Liver (tissue), 9 donors: ENCODE data around the gene GALNTL6. TPM values are rescaled to one million over a fixed set of nuclear protein-coding genes. Genes with fewer than 3 reads are reported as not detected.

ENCODE experiments used
- DNase-seq: peaks from one replicate; pipeline ENCODE4 v3.0.0-alpha.2; 2017; ENCODE audit warnings: low spot score
- H3K27ac ChIP-seq, 2 donors: one replicate each; pipeline ENCODE4 v1.7.0; 2013; ENCODE audit warnings: inconsistent platforms in 2 of 2, low read length in 2 of 2, control low read depth in 1 of 2, low read depth in 1 of 2, mild to moderate bottlenecking in 1 of 2
- H3K27me3 ChIP-seq, 4 donors: one replicate each; pipeline versions ENCODE4 v1.6.1 to v1.7.0; 2013; ENCODE audit warnings: low read length in 3 of 4, inconsistent platforms in 1 of 4, mild to moderate bottlenecking in 1 of 4, moderate library complexity in 1 of 4; ENCODE audit not compliant: control insufficient read depth in 4 of 4, insufficient read depth in 4 of 4
- H3K36me3 ChIP-seq, 4 donors: one replicate each; pipeline versions ENCODE4 v1.6.1 to v1.7.0; 2013; ENCODE audit warnings: low read length in 3 of 4, mild to moderate bottlenecking in 3 of 4, low read depth in 1 of 4, moderate library complexity in 1 of 4; ENCODE audit not compliant: control insufficient read depth in 4 of 4, insufficient read depth in 3 of 4
- H3K4me1 ChIP-seq, 4 donors: one replicate each; pipeline versions ENCODE4 v1.6.1 to v1.7.0; 2013; ENCODE audit warnings: low read length in 3 of 4, mild to moderate bottlenecking in 3 of 4, moderate library complexity in 1 of 4; ENCODE audit not compliant: control insufficient read depth in 4 of 4, insufficient read depth in 4 of 4
- H3K4me3 ChIP-seq, 3 donors: one replicate each; pipeline versions ENCODE4 v1.6.1 to v1.7.0; 2013; ENCODE audit warnings: low read length in 3 of 3, control low read depth in 1 of 3, low read depth in 1 of 3, mild to moderate bottlenecking in 1 of 3
- H3K9ac ChIP-seq, 2 donors: one replicate each; pipeline ENCODE4 v1.7.0; 2013; ENCODE audit warnings: low read length in 2 of 2, mild to moderate bottlenecking in 2 of 2, moderate library complexity in 2 of 2, control low read depth in 1 of 2, low read depth in 1 of 2
- H3K9me3 ChIP-seq, 4 donors: one replicate each; pipeline versions ENCODE4 v1.6.1 to v1.7.0; 2013; ENCODE audit warnings: low read length in 3 of 4; ENCODE audit not compliant: control insufficient read depth in 4 of 4
- ATF3 ChIP-seq: IDR thresholded peaks from 2 replicates; pipeline ENCODE4 v1.6.1; 2016; ENCODE audit warnings: antibody characterized with exemption
- CTCF ChIP-seq: fragments of 150-350 bp; IDR thresholded peaks from 2 replicates; pipeline ENCODE4 v1.5.1; 2017; ENCODE audit warnings: improper control_type of control experiment, low read depth, low read length; ENCODE audit not compliant: missing input control
- EGR1 ChIP-seq, 2 donors: IDR thresholded peaks; 2 replicates each; pipeline ENCODE4 v1.6.1; 2016 to 2018; ENCODE audit warnings: antibody characterized with exemption in 2 of 2, low read depth in 2 of 2
- FOXA2 ChIP-seq: IDR thresholded peaks from 2 replicates; pipeline ENCODE4 v1.6.1; 2016; ENCODE audit warnings: antibody characterized with exemption
- GABPA ChIP-seq, 2 donors: IDR thresholded peaks in 1 of 2; conservative IDR thresholded peaks in 1 of 2; 2 replicates each; pipeline ENCODE4 v1.6.1; 2016; ENCODE audit warnings: antibody characterized with exemption in 2 of 2, mild to moderate bottlenecking in 1 of 2, moderate library complexity in 1 of 2
- HNF4A ChIP-seq, 2 donors: conservative IDR thresholded peaks; 2 replicates each; pipeline ENCODE4 v1.6.1; 2016; ENCODE audit warnings: antibody characterized with exemption in 2 of 2, mild to moderate bottlenecking in 2 of 2
- HNF4G ChIP-seq: IDR thresholded peaks from 2 replicates; pipeline ENCODE4 v1.6.1; 2016; ENCODE audit warnings: antibody characterized with exemption
- JUND ChIP-seq, 2 donors: IDR thresholded peaks; 2 replicates each; pipeline ENCODE4 v1.6.1; 2016; ENCODE audit warnings: antibody characterized with exemption in 2 of 2
- NR2F2 ChIP-seq: IDR thresholded peaks from 2 replicates; pipeline ENCODE4 v1.6.1; 2016; ENCODE audit warnings: antibody characterized with exemption
- RAD21 ChIP-seq, 2 donors: IDR thresholded peaks; 2 replicates each; pipeline ENCODE4 v1.6.1; 2016; ENCODE audit warnings: antibody characterized with exemption in 2 of 2, mild to moderate bottlenecking in 2 of 2
- RXRA ChIP-seq, 2 donors: IDR thresholded peaks; 2 replicates each; pipeline ENCODE4 v1.6.1; 2017 to 2018; ENCODE audit warnings: antibody characterized with exemption in 2 of 2, mild to moderate bottlenecking in 1 of 2
- SP1 ChIP-seq: IDR thresholded peaks from 2 replicates; pipeline ENCODE4 v1.6.1; 2018; ENCODE audit warnings: antibody characterized with exemption, mild to moderate bottlenecking
- TAF1 ChIP-seq: conservative IDR thresholded peaks from 2 replicates; pipeline ENCODE4 v1.6.1; 2016; ENCODE audit warnings: antibody characterized with exemption, mild to moderate bottlenecking
- YY1 ChIP-seq: IDR thresholded peaks from 2 replicates; pipeline ENCODE4 v1.6.1; 2016; ENCODE audit warnings: antibody characterized with exemption, mild to moderate bottlenecking
- ZBTB33 ChIP-seq: IDR thresholded peaks from 2 replicates; pipeline ENCODE4 v1.6.1; 2016; ENCODE audit warnings: antibody characterized with exemption
- WGBS: extraction: QIAGEN DNeasy Blood & Tissue Kit; methylation state at CpG from one replicate; pipeline ENCODE4 v1.1.7; 2013; 5-methylcytosine and 5-hydroxymethylcytosine counted together
- polyA plus RNA-seq, 2 donors: library from polyadenylated mRNA; stranded (reverse) in 1 of 2; unstranded in 1 of 2; fragments of 200-250 nt in 1 of 2; fragments of >200 nt in 1 of 2; fragmentation: Nextera tagmentation in 1 of 2; extraction: Ambion mirVana in 1 of 2; gene quantifications; one replicate each; pipeline versions ENCODE4 v1.2.1 to v1.2.3, GENCODE V29; 2013 to 2015
- total RNA-seq, 2 donors: library from RNA; depleted of rRNA; stranded (reverse); fragments of >200 nt; gene quantifications; one replicate each; pipeline ENCODE4 v1.2.3, GENCODE V29; 2014
- TF ChIP-seq, protein P1 (sequence below): IDR thresholded peaks from 2 replicates; pipeline ENCODE4 v1.6.1; 2016; ENCODE audit warnings: antibody characterized with exemption
- donor health status: healthy.
- donor health status: healthy.
- donor health status: healthy.
- donor health status: healthy.
- donor health status: healthy.

Gene GALNTL6
- total and polyA plus RNA-seq, 4 donors = 0.06 to 0.08 TPM; not detected in 2

DNA sequence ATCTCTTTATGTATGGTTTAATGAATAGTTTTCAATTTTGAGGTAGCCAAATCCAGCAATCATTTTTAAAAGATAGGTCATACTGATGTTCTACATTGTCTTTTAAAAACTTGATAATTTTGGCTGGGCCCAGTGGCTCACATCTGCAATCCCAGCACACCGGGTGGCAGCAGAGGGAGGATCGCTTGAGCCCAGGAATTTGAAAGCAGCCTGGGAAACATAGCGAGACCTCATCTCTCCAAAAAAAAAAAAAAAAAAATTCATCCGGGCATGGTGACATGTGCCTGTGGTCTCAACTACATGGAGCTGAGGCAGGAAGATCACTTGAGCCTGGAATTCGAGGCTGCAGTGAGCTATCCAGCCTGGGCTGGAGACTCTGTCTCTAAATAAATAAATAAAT lies 419.8 kb downstream of the GALNTL6 start:
- Histone ChIP-seq H3K27ac (no peak overlapping the region), H3K27me3 (no peaks in the 10 kb centered on the region), H3K9me3 (no peaks in the 10 kb centered on the region), H3K4me3 (no peak overlapping the region), H3K4me1 (no peaks in the 10 kb centered on the region), H3K9ac (no peak overlapping the region), H3K36me3 (no peaks in the 10 kb centered on the region)
- 36% methylated on average over 5 of the region's 5 CpGs for WGBS
- DNase-seq = no peak
- TF ChIP-seq ZBTB33 (no peak), RXRA (IDR thresholded peaks at IDR 0.05) (no peak), TAF1 (no peak), GABPA (IDR thresholded peaks at IDR 0.05 in 1 of 2, conservative IDR thresholded peaks at IDR 0.05 in 1 of 2) (no peak), HNF4G (no peak)

- Histone ChIP-seq H3K27ac (no peak overlapping the region), H3K27me3 (peaks cover 0 to 2% (median 0%) of the 10 kb centered on the region in 4 donors), H3K36me3 (no peaks in the 10 kb centered on the region), H3K4me3 (no peak overlapping the region), H3K9ac (no peak overlapping the region), H3K9me3 (no peaks in the 10 kb centered on the region), H3K4me1 (no peaks in the 10 kb centered on the region)
- no peak for DNase-seq
- WGBS = 78% methylated on average over 4 of the region's 4 CpGs
- TF ChIP-seq RXRA (IDR thresholded peaks at IDR 0.05) (no peak), HNF4A (conservative IDR thresholded peaks at IDR 0.05) (no peak), NR2F2 (no peak), FOXA2 (no peak), GABPA (IDR thresholded peaks at IDR 0.05 in 1 of 2, conservative IDR thresholded peaks at IDR 0.05 in 1 of 2) (no peak), JUND (IDR thresholded peaks at IDR 0.05) (no peak), ATF3 (no peak), RAD21 (IDR thresholded peaks at IDR 0.05) (no peak), ZBTB33 (no peak), SP1 (no peak), CTCF (no peak)
Measured at GRCh38 chr4:172243551-172243950, 430.3 kb downstream of the GALNTL6 start.

GRCh38 chr4:172245516-172245915 lies 432.3 kb downstream of the GALNTL6 start:
- H3K27me3 ChIP-seq = peaks cover 0 to 2% (median 0%) of the 10 kb centered on the region in 4 donors
- no peaks in the 10 kb centered on the region for H3K9me3 ChIP-seq
- DNase-seq = no peak
- H3K27ac ChIP-seq = no peak overlapping the region
- no peaks in the 10 kb centered on the region for H3K36me3 ChIP-seq
- TF ChIP-seq, protein P1, sequence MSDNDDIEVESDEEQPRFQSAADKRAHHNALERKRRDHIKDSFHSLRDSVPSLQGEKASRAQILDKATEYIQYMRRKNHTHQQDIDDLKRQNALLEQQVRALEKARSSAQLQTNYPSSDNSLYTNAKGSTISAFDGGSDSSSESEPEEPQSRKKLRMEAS = no peak
- no peak for TF ChIP-seq ZBTB33
- no peak for TF ChIP-seq CTCF
- no peak for TF ChIP-seq HNF4G
- TF ChIP-seq NR2F2 = no peak
- TF ChIP-seq YY1 = no peak
- no peak for TF ChIP-seq ATF3
- TF ChIP-seq RXRA (IDR thresholded peaks at IDR 0.05) = no peak
- no peak for TF ChIP-seq JUND (IDR thresholded peaks at IDR 0.05)
- TF ChIP-seq EGR1 (IDR thresholded peaks at IDR 0.05; ENCODE audit: low read depth in 2 of 2) = no peak
- no peak overlapping the region for H3K4me3 ChIP-seq
- H3K4me1 ChIP-seq = no peaks in the 10 kb centered on the region
- no peak overlapping the region for H3K9ac ChIP-seq
